ENCODE data around the gene SIK2. TPM values are rescaled to one million over a fixed set of nuclear protein-coding genes. Genes with fewer than 3 reads are reported as not detected.
A peak's percentile ranks its signal among the peaks of the same experiment; 100 is the strongest.

Gene SIK2
- total RNA-seq, 1 experiment from 2014 or later = 13.0 TPM

- Histone ChIP-seq H3K36me3 (ENCODE audit: control insufficient read depth in 1 of 2, insufficient read depth in 2 of 2, low read length in 2 of 2) (no peaks in the 10 kb centered on the region), H3K9ac (ENCODE audit: low read length) (no peak overlapping the region), H3K4me2 (ENCODE audit: low read length) (peak overlapping the region; percentile 60), H3K4me1 (ENCODE audit: control insufficient read depth in 1 of 2, insufficient read depth in 2 of 2, low read length in 2 of 2) (peaks cover 5 to 43% of the 10 kb centered on the region in 2 experiments; a peak in 3 of 4 replicates), H4K20me1 (ENCODE audit: insufficient read depth) (no peaks in the 10 kb centered on the region), H3K9me2 (ENCODE audit: insufficient read depth) (no peaks in the 10 kb centered on the region), H3K79me2 (ENCODE audit: insufficient read depth, low read length) (peaks cover 10% of the 10 kb centered on the region; the same call in 1 of the 2 replicates), H2AFZ (ENCODE audit: low read depth, low read length, poor library complexity, severe bottlenecking) (no peak overlapping the region), H3K27me3 (ENCODE audit: insufficient read depth, low read length) (no peaks in the 10 kb centered on the region), H3K9me3 (ENCODE audit: control insufficient read depth in 1 of 2, insufficient read depth in 1 of 2, low read depth in 1 of 2, low read length in 2 of 2) (no peaks in the 10 kb centered on the region), H3K4me3 (replicated peaks in 1 of 2; ENCODE audit: low read depth in 1 of 2, low read length in 2 of 2) (0 out of 4 replicates have a peak overlapping the region, but pooled peaks of 1 of the 2 experiments have one; percentile 7), H3K27ac (ENCODE audit: low read depth, low read length) (no peak overlapping the region)
- no TSS peak for BruUV-seq (replicated peaks)
- RAD21 ChIA-PET (ENCODE audit: low non-redundant PET in 1 of 2, low total read pairs in 2 of 2, uncharacterized antibody in 2 of 2, unreplicated experiment in 2 of 2) = no interaction called here
- no peak for TF ChIP-seq SIN3A (IDR thresholded peaks at IDR 0.05; ENCODE audit: low read depth)
- TF ChIP-seq EZH2 (IDR thresholded peaks at IDR 0.05) = no peak
- no peak for TF ChIP-seq CBX3 (IDR thresholded peaks at IDR 0.05; ENCODE audit: low read depth)
- no peak for TF ChIP-seq RAD21 (IDR thresholded peaks at IDR 0.05; ENCODE audit: low read depth)
- TF ChIP-seq REST (IDR thresholded peaks at IDR 0.05; ENCODE audit: low read depth) = no peak
- TF ChIP-seq JUND (IDR thresholded peaks at IDR 0.05) = no peak
- TF ChIP-seq FOSL1 (IDR thresholded peaks at IDR 0.05; ENCODE audit: low read depth) = no peak
- TF ChIP-seq YY1 (IDR thresholded peaks at IDR 0.05; ENCODE audit: extremely low read depth, insufficient replicate concordance, low read depth, low read length) = no peak
- TF ChIP-seq SRF (IDR thresholded peaks at IDR 0.05; ENCODE audit: low read depth) = no peak
- no peak for TF ChIP-seq ZBTB33 (IDR thresholded peaks at IDR 0.05; ENCODE audit: extremely low read depth, insufficient replicate concordance, low read length)
- TF ChIP-seq ELF1 (IDR thresholded peaks at IDR 0.05; ENCODE audit: borderline replicate concordance, low read depth) = no peak
- no peak for TF ChIP-seq EZH2phosphoT487 (IDR thresholded peaks at IDR 0.05; ENCODE audit: borderline replicate concordance)
- no peak for TF ChIP-seq ZNF274 (IDR thresholded peaks at IDR 0.05; ENCODE audit: low read depth, low read length)
- intact Hi-C loops (cut with micrococcal nuclease) = no loop called here
- no peak for DNase-seq (ENCODE audit: low read depth, low spot score)
- POLR2A ChIA-PET = no interaction called here
- peak; percentile 44; the same call in 1 of the 2 replicates for ATAC-seq
- CTCF ChIA-PET = no interaction called here
Observed at GRCh38 chr11:111635706-111636045, 33.4 kb downstream of the SIK2 start.

Measured in HCT116 (cell line).